Heart left ventricle (tissue), 16 donors: ENCODE results near the gene RBM44. TPM values are rescaled to one million over a fixed set of nuclear protein-coding genes. Genes with fewer than 3 reads are reported as not detected.

ENCODE experiments used
- ATAC-seq, 4 donors: fragments of 200-7000 bp; cut with Tn5 transposase; one replicate each; pipeline ENCODE4 v1.9.1; 2020 to 2022; ENCODE audit warnings: moderate library complexity in 4 of 4, mild to moderate bottlenecking in 3 of 4, moderate number of reproducible peaks in 1 of 4
- DNase-seq, 5 donors: peaks; one replicate each; pipeline ENCODE4 v3.0.0-alpha.2; 2020
- H3K27ac ChIP-seq, 12 donors: fragments of 200-600 bp; sonication (generic) in 4 of 12; one replicate each; pipeline versions ENCODE4 v1.5.0 to v1.8.0; 2016 to 2022; ENCODE audit warnings: mild to moderate bottlenecking in 2 of 12
- H3K27me3 ChIP-seq, 9 donors: fragments of 200-600 bp; sonication (generic) in 2 of 9; one replicate each; pipeline versions ENCODE4 v1.5.1 to v1.8.0; 2016 to 2022; ENCODE audit warnings: mild to moderate bottlenecking in 3 of 9
- H3K36me3 ChIP-seq, 9 donors: fragments of 200-600 bp; sonication (generic) in 2 of 9; one replicate each; pipeline versions ENCODE4 v1.5.0 to v1.8.0; 2018 to 2022; ENCODE audit warnings: mild to moderate bottlenecking in 2 of 9
- H3K4me1 ChIP-seq, 12 donors: fragments of 200-600 bp; sonication (generic) in 4 of 12; one replicate each; pipeline versions ENCODE4 v1.5.0 to v1.8.0; 2016 to 2022; ENCODE audit warnings: mild to moderate bottlenecking in 3 of 12
- H3K4me3 ChIP-seq, 12 donors: fragments of 200-600 bp; sonication (generic) in 4 of 12; one replicate each; pipeline versions ENCODE4 v1.5.0 to v1.8.0; 2017 to 2022; ENCODE audit warnings: mild to moderate bottlenecking in 9 of 12, moderate library complexity in 4 of 12
- H3K9me3 ChIP-seq, 12 donors: fragments of 200-600 bp; sonication (generic) in 4 of 12; one replicate each; pipeline versions ENCODE4 v1.5.0 to v1.8.0; 2016 to 2022; ENCODE audit warnings: mild to moderate bottlenecking in 1 of 12
- POLR2A ChIP-seq, 2 donors: fragments of 450-650 bp; IDR thresholded peaks; one replicate each; pipeline ENCODE4 v1.6.1; 2017; ENCODE audit warnings: antibody characterized with exemption in 2 of 2, mild to moderate bottlenecking in 2 of 2, moderate library complexity in 2 of 2
- WGBS, 4 donors: extraction: QIAGEN DNeasy Blood & Tissue Kit in 2 of 4; methylation state at CpG; one replicate each; pipeline versions ENCODE4 v1.1.5 to v1.1.7; 2013 to 2018; 5-methylcytosine and 5-hydroxymethylcytosine counted together
- intact Hi-C, 10 donors: fragments of 100-400 bp; cut with DNase I; formaldehyde crosslinking; loops; one replicate each; pipeline versions ENCODE4 v1.11.1 to v1.14.2; 2022
- polyA plus RNA-seq, 2 donors: library from polyadenylated mRNA; stranded (reverse); fragments of 200-250 nt; gene quantifications; one replicate each; pipeline ENCODE4 v1.2.3, GENCODE V29; 2013
- total RNA-seq, 9 donors: library from RNA; depleted of rRNA in 2 of 9; stranded (reverse); fragments of >200 nt in 2 of 9; fragmentation: NEBNext Ultra II Directional in 3 of 9; extraction: Animal tissue kit (Norgen Biotek cat#: 25700) in 3 of 9; gene quantifications; one replicate each; pipeline versions ENCODE4 v1.1.0 to v1.2.4, GENCODE V29; 2016 to 2023
- TF ChIP-seq, protein P1 (sequence below), 12 donors: fragments of 200-600 bp; sonication (generic) in 4 of 12; IDR thresholded peaks; one replicate each; pipeline versions ENCODE4 v1.5.0 to v1.8.0; 2018 to 2022; ENCODE audit warnings: antibody characterized with exemption in 12 of 12, mild to moderate bottlenecking in 5 of 12
- donor health status: ischemic (EF 13 %, LVEDD 7.1; RV severe dilation, severe dysfunction).
- donor health status: healthy with polysubstance abuse.
- donor health status: DM: no; HTN: yes; CAD: no.
- donor health status: DM: no; HTN: no; CAD: no.
- donor health status: ischemic (EF 25% LVEDD 6.9; RV normal size, moderate dysfunction).
- donor health status: ischemic (EF 25% LVEDD 5.7; RV mildly dilated, moderate dysfunction).
- donor health status: healthy.
- donor health status: DM: yes; HTN: yes; CAD: no.
- donor health status: ischemic (EF 35%, LVEDD 5.7; RV mildly dilated, moderate dysfunction).
- donor health status: nonischemic (EF 11% LVEDD 7.7; RV severe dilation, severe dysfunction).
- donor health status: DM: yes; HTN: yes; CAD: no.
- donor health status: PGD.
- donor health status: ischemic (EF 29% LVEDD 5.4; RV normal size, mild dysfunction).
- donor health status: nonischemic (EF 23%, LVEDD 6.1; RV moderate dilation, normal function).

The RBM44 gene
- total and polyA plus RNA-seq, 11 donors: 0.16 to 0.94 (median 0.44) TPM

DNA sequence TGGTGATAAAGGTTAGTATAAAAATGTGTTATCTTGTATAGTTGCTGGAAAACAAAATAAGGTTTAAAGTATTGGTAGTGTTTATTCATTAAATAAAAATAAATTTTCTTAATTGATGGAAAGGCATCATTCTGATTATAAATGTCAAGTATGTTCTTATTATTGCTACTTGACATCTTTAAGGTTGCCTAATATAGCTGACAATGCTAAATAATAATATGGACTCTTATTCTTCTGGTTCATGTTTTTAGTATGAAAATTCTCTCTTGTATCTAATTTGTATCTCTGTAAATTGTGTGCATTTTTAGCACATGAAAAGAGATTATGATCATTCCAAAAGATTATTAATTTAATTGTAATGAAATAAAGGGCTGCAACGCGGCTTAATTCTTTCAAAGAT lies 25.0 kb downstream of the RBM44 start:
- Histone ChIP-seq H3K4me1 (peaks cover 0 to 2% (median 0%) of the 10 kb centered on the region in 12 donors), H3K36me3 (no peaks in the 10 kb centered on the region), H3K27me3 (no peaks in the 10 kb centered on the region), H3K9me3 (no peaks in the 10 kb centered on the region), H3K4me3 (no peak overlapping the region), H3K27ac (no peak overlapping the region)
- ATAC-seq: no peak
- intact Hi-C loops: no loop called here
- WGBS, 4 donors: 93 to 99% (median 95%) methylated on average over 2 of the region's 2 CpGs
- DNase-seq: no peak
- TF ChIP-seq, protein P1, sequence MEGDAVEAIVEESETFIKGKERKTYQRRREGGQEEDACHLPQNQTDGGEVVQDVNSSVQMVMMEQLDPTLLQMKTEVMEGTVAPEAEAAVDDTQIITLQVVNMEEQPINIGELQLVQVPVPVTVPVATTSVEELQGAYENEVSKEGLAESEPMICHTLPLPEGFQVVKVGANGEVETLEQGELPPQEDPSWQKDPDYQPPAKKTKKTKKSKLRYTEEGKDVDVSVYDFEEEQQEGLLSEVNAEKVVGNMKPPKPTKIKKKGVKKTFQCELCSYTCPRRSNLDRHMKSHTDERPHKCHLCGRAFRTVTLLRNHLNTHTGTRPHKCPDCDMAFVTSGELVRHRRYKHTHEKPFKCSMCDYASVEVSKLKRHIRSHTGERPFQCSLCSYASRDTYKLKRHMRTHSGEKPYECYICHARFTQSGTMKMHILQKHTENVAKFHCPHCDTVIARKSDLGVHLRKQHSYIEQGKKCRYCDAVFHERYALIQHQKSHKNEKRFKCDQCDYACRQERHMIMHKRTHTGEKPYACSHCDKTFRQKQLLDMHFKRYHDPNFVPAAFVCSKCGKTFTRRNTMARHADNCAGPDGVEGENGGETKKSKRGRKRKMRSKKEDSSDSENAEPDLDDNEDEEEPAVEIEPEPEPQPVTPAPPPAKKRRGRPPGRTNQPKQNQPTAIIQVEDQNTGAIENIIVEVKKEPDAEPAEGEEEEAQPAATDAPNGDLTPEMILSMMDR (IDR thresholded peaks at IDR 0.05): no peak
- no peak for TF ChIP-seq POLR2A (IDR thresholded peaks at IDR 0.05)

DNA sequence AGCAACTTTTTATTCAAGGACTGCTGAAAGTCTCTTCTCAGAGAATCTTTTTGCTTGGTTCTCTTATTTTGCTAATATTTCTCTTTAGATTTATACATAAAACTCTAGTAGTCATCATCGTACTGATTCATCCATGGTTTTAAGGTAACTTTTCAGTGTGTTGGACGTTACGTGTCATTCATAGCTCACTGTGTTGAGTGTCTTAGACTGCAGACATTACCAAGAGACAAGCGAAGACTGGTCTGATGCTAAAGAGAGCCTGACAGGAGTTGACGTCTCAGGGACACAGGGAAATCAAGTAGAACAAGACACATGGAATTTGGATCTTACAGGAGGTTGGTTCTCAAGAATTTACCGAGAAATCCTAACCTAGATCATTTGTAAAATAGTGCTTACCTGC lies 25.5 kb downstream of the RBM44 start:
- H3K36me3 ChIP-seq: no peaks in the 10 kb centered on the region
- H3K27me3 ChIP-seq: no peaks in the 10 kb centered on the region
- H3K9me3 ChIP-seq: no peaks in the 10 kb centered on the region
- no peak overlapping the region for H3K4me3 ChIP-seq
- intact Hi-C loops: no loop called here
- H3K4me1 ChIP-seq: no peaks in the 10 kb centered on the region
- no peak for TF ChIP-seq POLR2A (IDR thresholded peaks at IDR 0.05)
- TF ChIP-seq, protein P1 (IDR thresholded peaks at IDR 0.05): no peak
- 88 to 91% (median 89%) methylated on average over 6 of the region's 6 CpGs for WGBS, 4 donors
- H3K27ac ChIP-seq: no peak overlapping the region
- ATAC-seq (no peak), DNase-seq (no peak)

DNA sequence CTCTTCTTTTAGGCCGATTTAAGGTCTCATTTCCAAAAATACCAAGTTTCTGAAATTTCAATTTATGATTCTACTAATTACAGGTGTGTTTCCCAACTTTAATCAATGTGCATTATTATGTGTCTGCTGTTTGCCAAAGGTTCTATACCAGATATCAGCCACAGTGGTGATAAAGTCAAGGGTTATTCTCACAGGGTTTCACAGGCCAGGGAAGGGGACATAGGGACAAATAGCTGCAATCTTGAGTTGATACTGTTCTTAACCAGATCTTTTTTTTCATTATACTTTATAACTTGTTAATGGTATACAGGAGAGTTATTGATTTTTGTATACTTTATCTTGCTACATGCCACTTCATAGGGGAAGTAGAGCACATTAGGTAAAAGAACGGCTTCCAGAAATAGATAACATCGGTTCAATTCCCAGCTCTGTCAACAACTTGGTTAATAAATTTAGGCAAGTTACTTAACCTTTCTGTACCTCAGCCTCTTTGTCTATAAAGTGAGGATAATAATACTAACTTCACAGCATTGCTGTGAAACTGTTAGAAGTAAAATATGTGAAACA lies 28.9 kb downstream of the RBM44 start:
- H3K9me3 ChIP-seq: no peaks in the 10 kb centered on the region
- H3K4me1 ChIP-seq: no peaks in the 10 kb centered on the region
- no peak overlapping the region for H3K4me3 ChIP-seq
- no peaks in the 10 kb centered on the region for H3K36me3 ChIP-seq
- no peak overlapping the region for H3K27ac ChIP-seq
- ATAC-seq: no peak
- 79 to 88% (median 85%) methylated on average over 3 of the region's 3 CpGs for WGBS, 4 donors
- intact Hi-C loops: no loop called here
- DNase-seq: no peak
- H3K27me3 ChIP-seq: no peaks in the 10 kb centered on the region
- TF ChIP-seq, protein P1 (IDR thresholded peaks at IDR 0.05): no peak

DNA sequence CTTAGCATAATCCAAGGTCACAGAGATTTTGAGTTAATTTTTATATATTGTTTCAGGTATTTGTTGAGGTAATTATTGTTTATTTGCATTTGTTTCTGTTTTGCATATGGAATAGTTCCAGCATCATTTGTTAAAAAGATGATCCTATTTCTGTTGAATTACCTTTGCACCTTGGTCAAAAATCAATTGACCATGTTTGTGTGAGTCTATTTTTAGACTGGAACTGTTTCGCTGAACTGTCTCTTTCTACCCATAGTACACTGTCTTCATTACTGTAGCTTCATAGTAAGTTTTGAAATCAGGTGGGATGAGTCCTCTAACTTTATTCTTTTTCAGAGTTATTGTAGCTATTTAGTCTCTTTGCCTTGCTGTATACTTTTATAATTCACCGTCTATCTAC lies 31.9 kb downstream of the RBM44 start:
- Histone ChIP-seq H3K27me3 (no peaks in the 10 kb centered on the region), H3K36me3 (no peaks in the 10 kb centered on the region), H3K27ac (no peak overlapping the region), H3K9me3 (no peaks in the 10 kb centered on the region), H3K4me1 (no peaks in the 10 kb centered on the region), H3K4me3 (no peak overlapping the region)
- DNase-seq (no peak), ATAC-seq (no peak)
- TF ChIP-seq POLR2A (IDR thresholded peaks at IDR 0.05): no peak
- TF ChIP-seq, protein P1 (IDR thresholded peaks at IDR 0.05): no peak
- 89 to 97% (median 92%) methylated on average over 2 of the region's 2 CpGs for WGBS, 4 donors
- intact Hi-C loops: no loop called here
